Measurements from ENCODE around the gene SRGAP1. TPM values are rescaled to one million over a fixed set of nuclear protein-coding genes. Genes with fewer than 3 reads are reported as not detected.

The SRGAP1 gene
- total and polyA plus RNA-seq, 2 of the 4 experiments (the other 2 are of a cell fraction), result 10.0 to 10.2 TPM

- Histone ChIP-seq H2BK20ac (ENCODE audit: low read depth, low read length) (peak overlapping the region; percentile 38; the same call in 1 of the 2 replicates), H3K4me1 (ENCODE audit: control insufficient read depth, insufficient read depth, low read length) (peaks cover 22% of the 10 kb centered on the region), H4K91ac (ENCODE audit: insufficient read depth, low read depth, low read length) (peak overlapping the region; percentile 12; the same call in 1 of the 2 replicates), H4K20me1 (ENCODE audit: insufficient read depth, low read length) (peaks cover 11% of the 10 kb centered on the region), H3K27me3 (ENCODE audit: control insufficient read depth, insufficient read depth, low read length) (no peaks in the 10 kb centered on the region), H3K36me3 (ENCODE audit: control insufficient read depth, insufficient read depth, low read length) (no peaks in the 10 kb centered on the region), H3K79me1 (ENCODE audit: low read depth in 1 of 2, low read length in 2 of 2) (peaks cover 32 to 70% of the 10 kb centered on the region in 2 experiments), H2AFZ (replicated peaks; ENCODE audit: low read length, poor library complexity) (no peak overlapping the region), H3K9me1 (ENCODE audit: insufficient read depth, low read length) (peaks cover 17% of the 10 kb centered on the region), H3K56ac (ENCODE audit: extremely low read depth, insufficient read depth, low read length) (no peak overlapping the region), H3K9me3 (ENCODE audit: control insufficient read depth, insufficient read depth, low read length) (no peaks in the 10 kb centered on the region), H3K4ac (ENCODE audit: low read depth, low read length) (peak overlapping the region; percentile 0; the same call in 1 of the 2 replicates), H3K23ac (ENCODE audit: low read depth, low read length) (peak overlapping the region; percentile 11; the same call in 1 of the 2 replicates), H3K14ac (replicated peaks; ENCODE audit: low read depth, low read length) (0 out of 2 replicates have a peak overlapping the region, but pooled peaks have one; percentile 12), H2BK15ac (ENCODE audit: low read depth, low read length) (peak overlapping the region; percentile 73), H4K8ac (ENCODE audit: low read depth in 2 of 2, low read length in 2 of 2) (peak overlapping the region in 1 of 2 experiments; percentile 18; a peak in 1 of 4 replicates), H3K27ac (ENCODE audit: insufficient read depth, low read length) (peak overlapping the region; percentile 25; the same call in 1 of the 2 replicates), H3K18ac (ENCODE audit: low read depth, low read length) (peak overlapping the region; percentile 55; the same call in 1 of the 2 replicates), H2BK120ac (ENCODE audit: low read depth, low read length) (0 out of 2 replicates have a peak overlapping the region, but pooled peaks have one; percentile 53), H2BK5ac (ENCODE audit: low read depth, low read length, poor library complexity, severe bottlenecking) (peak overlapping the region; percentile 91), H3K4me2 (ENCODE audit: low read depth, low read length) (no peak overlapping the region), H4K5ac (ENCODE audit: low read depth, low read length) (peak overlapping the region; percentile 21; the same call in 1 of the 2 replicates), H2AK5ac (ENCODE audit: low read depth, low read length) (peak overlapping the region; percentile 52; the same call in 1 of the 2 replicates), H2AK9ac (replicated peaks; ENCODE audit: low read depth, low read length, poor library complexity) (no peak overlapping the region), H3K9ac (ENCODE audit: low read depth, low read length) (no peak overlapping the region), H3K4me3 (ENCODE audit: insufficient read depth, low read depth, low read length) (no peak overlapping the region)
- no peak for ATAC-seq (ENCODE audit: low read depth)
- no TSS peak for BruUV-seq (replicated peaks)
- WGBS, 2 experiments (ENCODE audit: extremely low coverage in 2 of 2, insufficient read length in 1 of 2), result 92% methylated on average over 5 of the region's 6 CpGs; no CpG with 5 or more reads in 1 of the 2 experiments
- intact Hi-C loops (cut with micrococcal nuclease) (no loop called here), dilution Hi-C loops (cut with HindIII; ENCODE audit: low sequenced_read_pairs, unreplicated experiment) (no loop called here), in situ Hi-C loops (cut with MboI; ENCODE audit: low sequenced_read_pairs) (no loop called here)
- ChIA-PET CTCF (no interaction called here), POLR2A (ENCODE audit: unreplicated experiment) (no interaction called here)
- TF ChIP-seq CEBPB (IDR thresholded peaks at IDR 0.05; ENCODE audit: low read depth, low read length), result no peak
- TF ChIP-seq USF2 (IDR thresholded peaks at IDR 0.05; ENCODE audit: low read depth, low read length), result no peak
- TF ChIP-seq MAFK (IDR thresholded peaks at IDR 0.05; ENCODE audit: low read depth, low read length), result no peak
- no peak for TF ChIP-seq SMC3 (IDR thresholded peaks at IDR 0.05; ENCODE audit: low read depth, low read length)
- TF ChIP-seq NFE2L2 (IDR thresholded peaks at IDR 0.05; ENCODE audit: low read depth, low read length), result no peak
- TF ChIP-seq CHD1 (IDR thresholded peaks at IDR 0.05; ENCODE audit: low read depth, low read length), result no peak
- no peak for TF ChIP-seq RCOR1 (IDR thresholded peaks at IDR 0.05; ENCODE audit: insufficient replicate concordance, low read length)
- TF ChIP-seq BHLHE40 (IDR thresholded peaks at IDR 0.05; ENCODE audit: low read depth, low read length), result no peak
- no peak for TF ChIP-seq MAZ (IDR thresholded peaks at IDR 0.05; ENCODE audit: borderline replicate concordance, low read depth, low read length)
- TF ChIP-seq FOS (IDR thresholded peaks at IDR 0.05; ENCODE audit: low read depth, low read length), result no peak
- TF ChIP-seq ELK1 (IDR thresholded peaks at IDR 0.05; ENCODE audit: borderline replicate concordance, low read depth, low read length), result no peak
- no peak for TF ChIP-seq RAD21 (IDR thresholded peaks at IDR 0.05; ENCODE audit: low read length)
- no peak for TF ChIP-seq RFX5 (IDR thresholded peaks at IDR 0.05; ENCODE audit: low read depth, low read length)
- TF ChIP-seq CTCF (conservative IDR thresholded peaks at IDR 0.05; ENCODE audit: low read depth, low read length), result no peak
- no peak for TF ChIP-seq POLR2A (IDR thresholded peaks at IDR 0.05; ENCODE audit: low read depth, low read length)
- no peak for TF ChIP-seq MXI1 (IDR thresholded peaks at IDR 0.05; ENCODE audit: borderline replicate concordance, low read depth, low read length)
- DNase-seq, result no peak
Measured at GRCh38 chr12:63921157-63921556, 76.7 kb downstream of the SRGAP1 start.
